Activated CD4-positive, alpha-beta T cell treated with anti-CD3 and anti-CD28 coated beads for 1 hour (primary cell): ENCODE results near the gene CSF1R.

ENCODE experiments used
- DNase-seq: peaks from one replicate; pipeline ENCODE4 v3.0.0-alpha.2; 2020

CSF1R gene

GRCh38 chr5:150120617-150121447 is 34.5 kb upstream of the CSF1R start:
- DNase-seq = no peak

- no peak for DNase-seq
Measured at GRCh38 chr5:150120062-150120441, 33.7 kb upstream of the CSF1R start.

- DNase-seq = no peak
Measured at GRCh38 chr5:150119421-150120061, 33.2 kb upstream of the CSF1R start.

GRCh38 chr5:150118561-150119229 is 32.3 kb upstream of the CSF1R start:
- no peak for DNase-seq

- DNase-seq = no peak
Measured at GRCh38 chr5:150117945-150118560, 31.7 kb upstream of the CSF1R start.

- DNase-seq = no peak
Measured at GRCh38 chr5:150116667-150117400, 30.5 kb upstream of the CSF1R start.

- DNase-seq = no peak
Measured at GRCh38 chr5:150114773-150115408, 28.5 kb upstream of the CSF1R start.

GRCh38 chr5:150114102-150114641 is 27.8 kb upstream of the CSF1R start:
- no peak for DNase-seq

GRCh38 chr5:150113047-150113744 is 26.8 kb upstream of the CSF1R start:
- no peak for DNase-seq

- no peak for DNase-seq
Measured at GRCh38 chr5:150112201-150113046, 26.1 kb upstream of the CSF1R start.

GRCh38 chr5:150111122-150111521 is 24.8 kb upstream of the CSF1R start:
- DNase-seq = no peak

GRCh38 chr5:150109921-150110320 is 23.6 kb upstream of the CSF1R start:
- DNase-seq = no peak

- no peak for DNase-seq
Measured at GRCh38 chr5:150108711-150109514, 22.6 kb upstream of the CSF1R start.

GRCh38 chr5:150107909-150108447 is 21.6 kb upstream of the CSF1R start:
- no peak for DNase-seq

- no peak for DNase-seq
Measured at GRCh38 chr5:150106674-150107426, 20.5 kb upstream of the CSF1R start.

- DNase-seq = no peak
Measured at GRCh38 chr5:150105928-150106615, 19.7 kb upstream of the CSF1R start.

- no peak for DNase-seq
Measured at GRCh38 chr5:150104550-150104870, 18.2 kb upstream of the CSF1R start.
